HG02981 (cell line): Measurements from ENCODE around the gene TAS2R16.

Experiments
- ATAC-seq: cut with Tn5 transposase; IDR thresholded peaks from one replicate; pipeline ENCODE4 v1.9.1; 2021; ENCODE audit warnings: mild to moderate bottlenecking, moderate library complexity; ENCODE audit not compliant: unreplicated experiment

The TAS2R16 gene

GRCh38 chr7:122995600-122995999, at the start of gene TAS2R16:
Gene TAS2R16 (minus strand): TSS chr7:122995700. CDS start chr7:122995634, 66 bp downstream.
- ATAC-seq: no peak

DNA sequence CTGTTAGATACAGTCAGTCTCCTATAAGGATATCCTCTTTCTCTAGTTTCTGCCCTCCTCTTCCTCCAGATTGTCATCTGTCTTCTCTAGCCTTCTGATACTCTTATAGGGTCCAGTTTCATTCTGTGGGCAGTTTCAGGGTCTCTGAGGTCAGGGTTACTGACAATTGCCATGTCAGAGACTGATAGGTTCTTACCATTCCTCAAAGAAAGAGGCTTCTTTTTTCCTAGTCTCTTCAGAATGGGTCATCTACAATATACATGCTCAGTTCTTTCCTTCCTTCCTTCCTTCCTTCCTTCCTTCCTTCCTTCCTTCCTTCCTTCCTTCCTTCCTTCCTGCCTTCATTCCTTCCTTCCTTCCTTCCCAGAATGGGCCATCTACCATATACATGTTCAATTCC, 48.1 kb upstream of the TAS2R16 start:
- ATAC-seq: no peak

DNA sequence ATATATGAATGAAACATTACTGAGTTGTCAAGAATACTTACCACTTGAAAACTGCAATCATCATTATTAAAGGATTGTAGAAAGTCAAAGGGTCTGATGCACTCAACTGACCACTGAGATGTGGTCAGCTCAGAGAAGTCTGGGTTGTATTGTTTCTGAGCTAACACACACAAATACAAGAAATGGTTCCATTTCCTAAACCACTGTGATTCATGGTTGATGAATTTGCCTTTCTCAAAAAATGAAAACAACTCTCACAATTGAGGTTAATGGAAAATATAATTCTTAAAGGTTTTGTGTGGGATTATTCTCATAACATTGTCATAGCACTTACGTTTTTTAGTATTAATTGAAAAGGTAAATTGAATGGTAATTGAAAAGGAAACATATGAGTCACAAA, 45.6 kb upstream of the TAS2R16 start:
- no peak for ATAC-seq

- no peak for ATAC-seq
These were observed 43.8 kb upstream of the TAS2R16 start for GRCh38 chr7:123039269-123039668.

- no peak for ATAC-seq
These were observed 38.6 kb upstream of the TAS2R16 start for GRCh38 chr7:123034106-123034505.

- ATAC-seq: no peak
These were observed 35.1 kb upstream of the TAS2R16 start for GRCh38 chr7:123030631-123031030.

- no peak for ATAC-seq
These were observed 32.8 kb upstream of the TAS2R16 start for GRCh38 chr7:123028339-123028738.

- ATAC-seq: no peak
These were observed 30.8 kb upstream of the TAS2R16 start for GRCh38 chr7:123026251-123026650.

GRCh38 chr7:123024989-123025758, 29.7 kb upstream of the TAS2R16 start:
- ATAC-seq: no peak

GRCh38 chr7:123023126-123023525, 27.6 kb upstream of the TAS2R16 start:
- ATAC-seq: no peak

DNA sequence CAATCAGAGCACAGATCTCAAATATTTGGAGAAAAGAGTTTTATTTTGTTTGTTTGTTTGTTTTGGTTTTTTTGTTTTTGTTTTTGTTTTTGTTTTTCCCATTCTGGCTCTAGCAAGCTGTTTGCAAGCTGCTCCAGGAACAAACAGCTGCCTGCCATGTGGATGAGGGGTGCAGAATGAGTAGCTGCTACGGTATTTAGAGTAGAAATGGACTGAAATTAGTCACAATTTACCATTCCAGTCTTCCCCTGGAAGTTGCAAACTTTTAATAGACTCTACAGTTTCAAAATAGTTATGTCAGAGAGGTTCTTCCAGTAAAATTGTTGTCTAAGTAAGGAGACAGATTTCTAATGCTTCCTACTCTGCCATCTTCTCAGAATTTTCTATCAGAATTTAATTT, 27.1 kb upstream of the TAS2R16 start:
- ATAC-seq: no peak

GRCh38 chr7:123012435-123012834, 16.9 kb upstream of the TAS2R16 start:
- ATAC-seq: no peak

DNA sequence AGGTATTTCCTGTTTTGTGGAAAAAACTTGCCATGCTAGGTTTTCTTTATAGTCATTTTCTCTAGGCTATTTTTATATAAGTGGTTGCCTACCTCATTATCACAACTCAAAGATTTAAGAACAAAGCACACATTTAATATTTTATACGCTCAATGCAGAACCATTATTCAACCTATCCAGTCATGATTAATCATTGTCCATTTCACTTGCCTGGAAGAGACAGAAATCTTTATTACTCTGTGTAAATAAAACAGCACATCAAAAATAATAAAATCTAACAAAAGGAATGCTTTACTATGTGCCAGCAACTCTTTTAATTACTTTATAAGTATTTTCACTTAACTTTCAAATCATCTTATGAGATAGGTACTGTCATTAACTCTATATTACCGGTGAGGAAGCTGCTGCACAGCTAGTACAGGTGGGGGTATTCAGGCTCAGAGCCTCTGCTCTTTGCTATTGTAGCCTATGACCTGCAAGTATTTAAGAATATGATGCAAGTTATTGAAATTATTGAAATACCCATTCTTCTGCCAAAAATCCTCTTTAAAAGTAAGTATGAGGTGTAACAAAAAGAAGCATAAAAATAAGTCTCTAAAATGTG, 16.4 kb upstream of the TAS2R16 start:
- ATAC-seq: no peak

- no peak for ATAC-seq
These were observed 9.4 kb upstream of the TAS2R16 start for GRCh38 chr7:123004931-123005330.

DNA sequence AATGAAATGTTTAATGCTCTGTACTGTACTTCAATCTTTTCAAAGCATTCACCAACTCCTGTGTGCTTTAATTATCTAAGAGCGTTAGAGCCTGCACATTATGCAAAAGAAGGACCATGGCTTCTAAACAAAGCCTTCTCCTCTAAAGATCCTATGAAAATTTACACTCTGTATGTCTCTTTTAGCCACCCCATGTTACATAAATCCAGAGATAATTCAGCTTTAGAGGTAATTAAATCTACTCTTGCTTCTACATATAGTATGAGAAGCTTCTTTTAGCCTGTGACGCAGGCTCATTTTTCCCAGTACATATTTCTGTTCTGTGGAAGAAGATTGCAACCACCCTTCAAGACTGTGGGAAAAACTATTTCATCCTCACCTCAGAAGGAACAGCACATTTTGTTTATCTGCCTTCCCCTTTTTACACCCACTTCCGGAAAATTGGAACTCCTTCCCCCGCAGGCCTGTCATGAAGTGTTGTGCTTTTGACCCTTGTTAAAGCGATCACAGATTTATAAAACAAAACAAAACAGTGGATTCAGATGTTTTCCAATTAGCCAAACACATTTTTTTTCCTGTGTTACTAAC, 8.1 kb upstream of the TAS2R16 start:
- ATAC-seq: no peak

GRCh38 chr7:122989577-122989976, 5.9 kb downstream of the TAS2R16 start:
- no peak for ATAC-seq

GRCh38 chr7:122989041-122989440, 6.5 kb downstream of the TAS2R16 start:
- ATAC-seq: no peak

DNA sequence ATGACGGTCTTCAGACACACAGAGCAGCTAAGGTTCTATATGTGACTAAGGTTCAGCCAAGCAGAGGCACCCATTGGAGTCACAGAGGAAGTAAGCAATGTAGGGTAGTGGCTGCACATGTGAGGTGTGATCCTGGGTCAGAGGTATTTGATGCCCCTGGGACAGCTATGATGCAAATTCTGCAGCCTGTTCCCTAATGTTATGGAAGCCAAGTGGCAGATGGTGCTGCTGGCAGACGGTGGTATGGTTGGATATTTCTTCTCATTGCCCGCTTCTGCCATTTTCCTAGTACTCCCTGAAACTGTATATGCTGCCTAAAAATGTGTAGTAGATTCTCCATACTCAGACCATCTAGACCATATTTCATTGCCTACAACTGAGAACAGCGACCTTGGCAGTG, 7.2 kb downstream of the TAS2R16 start:
- no peak for ATAC-seq

DNA sequence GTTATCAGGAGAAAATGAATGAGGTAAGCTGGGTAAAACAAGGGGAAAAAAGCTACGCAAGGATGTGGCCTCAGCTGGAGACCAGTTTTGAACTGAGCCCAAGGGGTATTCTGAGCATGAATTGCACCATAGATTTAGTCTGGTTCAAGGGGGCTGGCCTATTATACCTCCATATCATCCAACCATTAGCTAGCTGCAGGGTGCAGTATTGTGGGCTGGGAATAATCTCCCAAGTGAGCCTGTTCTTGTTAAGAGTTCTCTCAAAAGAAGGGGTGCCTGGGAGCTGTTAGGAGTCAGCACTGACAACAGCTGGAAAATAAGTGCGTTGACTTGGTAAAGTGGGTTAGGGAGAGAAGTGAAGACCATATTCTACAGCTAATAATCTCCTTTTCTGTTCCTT, 8.0 kb downstream of the TAS2R16 start:
- no peak for ATAC-seq

DNA sequence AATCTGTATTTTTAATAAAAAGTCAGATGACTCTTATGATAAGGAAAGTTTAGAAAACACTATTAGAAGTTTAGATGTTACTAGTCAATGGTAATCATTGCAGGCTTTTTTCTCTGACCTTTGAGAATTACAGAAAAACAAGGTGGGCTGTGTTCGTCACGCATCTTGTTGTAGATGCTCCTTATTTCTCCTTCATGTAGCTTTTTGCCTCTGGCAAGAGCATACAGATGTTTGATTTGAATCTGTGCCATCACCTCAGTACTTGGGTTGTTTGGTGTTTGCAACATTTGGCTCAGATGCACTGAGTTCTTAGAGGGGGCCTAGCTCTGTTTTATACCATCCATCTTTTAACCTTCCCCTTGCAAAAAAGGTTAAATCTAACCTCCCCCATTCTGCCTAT, 11.5 kb downstream of the TAS2R16 start:
- ATAC-seq: no peak

- ATAC-seq: no peak
These were observed 12.2 kb downstream of the TAS2R16 start for GRCh38 chr7:122983261-122983660.

DNA sequence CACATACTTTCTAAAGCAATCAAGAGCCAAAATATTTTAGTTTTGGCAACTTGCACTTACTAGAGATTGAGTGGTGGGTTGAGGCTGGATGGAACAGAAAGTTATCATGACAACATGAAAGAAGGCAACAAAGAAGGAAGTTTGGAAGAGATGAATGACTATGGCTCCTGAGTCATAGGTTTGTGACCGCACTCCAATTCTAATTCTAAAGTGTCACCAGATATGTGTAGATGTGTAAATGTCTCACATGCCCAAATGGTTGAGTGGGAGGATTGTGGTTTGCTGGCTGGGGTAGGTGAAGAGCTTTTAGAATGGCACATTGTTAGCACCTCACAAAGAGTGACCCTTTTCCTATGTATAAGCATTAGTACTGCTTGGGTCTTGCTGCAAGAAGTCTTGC, 20.2 kb downstream of the TAS2R16 start:
- no peak for ATAC-seq
